Naive thymus-derived CD4-positive, alpha-beta T cell (primary cell): ENCODE measurements around the gene GJC2. TPM values are rescaled to one million over a fixed set of nuclear protein-coding genes. Genes with fewer than 3 reads are reported as not detected.
"Not testable (repeated sequence)": the region's sequence is repeated elsewhere in the genome, so short reads cannot be mapped to it uniquely, and the experiment has no call there.

ENCODE experiments used
- ATAC-seq: fragments of 150-1000 bp; cut with Tn5 transposase; 2 replicates; pipeline ENCODE4 v1.10.0; 2021; ENCODE audit warnings: mild to moderate bottlenecking, moderate library complexity
- CTCF ChIA-PET: fragments of 350-600 bp; sonication (Branson Sonifier 250); formaldehyde crosslinking; loops from one replicate; lab custom pipeline; 2021; ENCODE audit warnings: antibody characterized with exemption; lab: Charles Lee
- POLR2A ChIA-PET: fragments of 350-600 bp; sonication (Branson Sonifier 250); formaldehyde crosslinking; loops from one replicate; lab custom pipeline; 2021; ENCODE audit warnings: antibody characterized with exemption, inconsistent platforms; lab: Charles Lee
- DNase-seq, 9 donors: peaks; one replicate each; pipeline versions ENCODE4 v3.0.0 to v3.0.0-alpha.2; 2020 to 2022; ENCODE audit warnings: mixed read lengths in 1 of 9
- H3K27ac ChIP-seq: one replicate; pipeline ENCODE4 v1.7.0; 2013; ENCODE audit warnings: mild to moderate bottlenecking, low read depth, low read length, moderate library complexity
- H3K27me3 ChIP-seq, 2 donors: one replicate each; pipeline ENCODE4 v1.7.0; 2013; ENCODE audit warnings: low read length in 2 of 2, mild to moderate bottlenecking in 2 of 2, moderate library complexity in 2 of 2; ENCODE audit not compliant: control insufficient read depth in 2 of 2, insufficient read depth in 2 of 2
- H3K36me3 ChIP-seq, 3 experiments: 1 replicate in 2 of 3; 2 replicates in 1 of 3; pipeline ENCODE4 v1.7.0; 2013; ENCODE audit warnings: low read length in 3 of 3, mild to moderate bottlenecking in 3 of 3, moderate library complexity in 1 of 3; ENCODE audit not compliant: insufficient read depth in 3 of 3, control insufficient read depth in 2 of 3
- H3K4me1 ChIP-seq, 2 donors: one replicate each; pipeline ENCODE4 v1.7.0; 2013; ENCODE audit warnings: low read length in 2 of 2, mild to moderate bottlenecking in 2 of 2, moderate library complexity in 1 of 2; ENCODE audit not compliant: control insufficient read depth in 2 of 2, insufficient read depth in 2 of 2
- H3K4me3 ChIP-seq: 2 replicates; pipeline ENCODE4 v1.7.0; 2013; ENCODE audit warnings: mild to moderate bottlenecking, low read length
- H3K9me3 ChIP-seq, 3 experiments: 1 replicate in 2 of 3; 2 replicates in 1 of 3; pipeline ENCODE4 v1.7.0; 2013; ENCODE audit warnings: low read length in 3 of 3; ENCODE audit not compliant: control insufficient read depth in 2 of 3
- H3K27ac Mint-ChIP-seq, 9 donors: one replicate each; pipeline ENCODE4 v1.8.0; 2020 to 2022; ENCODE audit warnings: mixed read lengths in 9 of 9, mild to moderate bottlenecking in 8 of 9, moderate library complexity in 5 of 9, inconsistent platforms in 2 of 9
- H3K27me3 Mint-ChIP-seq, 5 donors: one replicate each; pipeline ENCODE4 v1.8.0; 2021 to 2022; ENCODE audit warnings: mixed read lengths in 5 of 5, mild to moderate bottlenecking in 1 of 5
- H3K36me3 Mint-ChIP-seq, 5 donors: one replicate each; pipeline ENCODE4 v1.8.0; 2020 to 2022; ENCODE audit warnings: mixed read lengths in 5 of 5, mild to moderate bottlenecking in 3 of 5, inconsistent platforms in 1 of 5
- H3K4me1 Mint-ChIP-seq, 7 donors: one replicate each; pipeline ENCODE4 v1.8.0; 2020 to 2022; ENCODE audit warnings: mixed read lengths in 7 of 7, mild to moderate bottlenecking in 3 of 7, inconsistent platforms in 1 of 7
- H3K4me3 Mint-ChIP-seq, 10 donors: one replicate each; pipeline ENCODE4 v1.8.0; 2020 to 2022; ENCODE audit warnings: mild to moderate bottlenecking in 10 of 10, mixed read lengths in 10 of 10, moderate library complexity in 6 of 10, inconsistent platforms in 2 of 10
- H3K9me3 Mint-ChIP-seq, 11 donors: one replicate each; pipeline ENCODE4 v1.8.0; 2020 to 2022; ENCODE audit warnings: mixed read lengths in 11 of 11, mild to moderate bottlenecking in 4 of 11, inconsistent platforms in 1 of 11, moderate library complexity in 1 of 11
- intact Hi-C, 2 donors: fragments of 100-400 bp; cut with micrococcal nuclease; formaldehyde crosslinking; loops; one replicate each; pipeline ENCODE4 v1.15.1; 2023
- polyA plus RNA-seq, 2 donors: library from polyadenylated mRNA; unstranded; fragments of 300-500 nt; fragmentation: Illumina TruSeq; gene quantifications; one replicate each; pipeline ENCODE4 v1.2.3, GENCODE V29; 2021
- total RNA-seq, 6 experiments: library from RNA in 5 of 6; stranded (reverse) in 5 of 6; gene quantifications; 1 replicate in 5 of 6; 2 replicates in 1 of 6; pipeline ENCODE4 v1.2.3 and lab custom pipeline; 2021 to 2026

GJC2 gene
- total and polyA plus RNA-seq, 7 experiments from 2014 or later, result 0.70 to 3.3 (median 0.94) TPM; not detected in 2

DNA sequence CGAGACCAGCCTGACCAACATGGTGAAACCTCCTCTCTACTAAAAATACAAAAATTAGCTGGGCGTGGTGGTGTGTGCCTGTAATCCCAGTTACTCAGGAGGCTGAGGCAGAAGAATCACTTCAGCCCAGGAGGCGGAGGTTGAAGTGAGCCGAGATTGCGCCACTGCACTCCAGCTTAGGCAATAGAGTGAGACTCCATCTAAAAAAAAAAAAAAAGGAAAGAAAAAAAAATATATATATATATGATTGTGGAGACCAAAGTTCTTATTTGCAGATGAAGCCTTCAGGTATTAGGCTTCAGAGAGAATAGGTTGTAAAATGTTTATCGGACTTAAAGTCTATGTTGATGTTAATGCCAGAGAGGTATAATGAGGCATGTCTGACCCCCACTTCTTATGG, 38.4 kb upstream of the GJC2 start:
- DNase-seq, H3K9me3 ChIP-seq, H3K27me3 Mint-ChIP-seq, H3K27ac Mint-ChIP-seq, ATAC-seq, intact Hi-C loops, H3K9me3 Mint-ChIP-seq, H3K27ac ChIP-seq, CTCF ChIA-PET, H3K36me3 Mint-ChIP-seq, H3K4me3 ChIP-seq, H3K27me3 ChIP-seq: not testable (repeated sequence)
- Mint-ChIP-seq H3K4me1 (peaks cover 5 to 33% (median 22%) of the 10 kb centered on the region in 7 donors), H3K4me3 (peak overlapping the region in 1 of 10 donors; percentile 29)
- peaks cover 9 to 16% of the 10 kb centered on the region in 2 donors for H3K4me1 ChIP-seq
- POLR2A ChIA-PET, result interaction anchor here (1.6 to 1.9 kb wide), 2 partner anchors 19 to 33 kb away, joined by 3 to 10 read pairs; no protein-coding TSS in a partner anchor
- H3K36me3 ChIP-seq, result peaks cover 0 to 21% (median 0%) of the 10 kb centered on the region in 3 experiments

- no peak for DNase-seq
- peaks cover 9 to 16% of the 10 kb centered on the region in 2 donors for H3K4me1 ChIP-seq
- H3K27me3 Mint-ChIP-seq, result peaks cover 0 to 3% (median 0%) of the 10 kb centered on the region in 5 donors
- peaks cover 0 to 2% (median 0%) of the 10 kb centered on the region in 11 donors for H3K9me3 Mint-ChIP-seq
- intact Hi-C loops, result no loop called here
- no peak overlapping the region for H3K27ac ChIP-seq
- no peak overlapping the region for H3K4me3 ChIP-seq
- ChIA-PET POLR2A (interaction anchor here (1.6 kb wide), 1 partner anchor 34 kb away, joined by 3 read pairs; no protein-coding TSS in a partner anchor), CTCF (interaction anchor here (0.6 to 1.1 kb wide), 2 partner anchors 19 to 23 kb away, joined by 3 read pairs; no protein-coding TSS in a partner anchor)
- no peaks in the 10 kb centered on the region for H3K9me3 ChIP-seq
- H3K36me3 ChIP-seq, result peaks cover 0 to 13% (median 0%) of the 10 kb centered on the region in 3 experiments
- H3K4me1 Mint-ChIP-seq, result peaks cover 5 to 25% (median 21%) of the 10 kb centered on the region in 7 donors
- no peak overlapping the region for H3K27ac Mint-ChIP-seq
- H3K4me3 Mint-ChIP-seq, result no peak overlapping the region
- peaks cover 0 to 3% (median 0%) of the 10 kb centered on the region in 5 donors for H3K36me3 Mint-ChIP-seq
- ATAC-seq, result no peak
- H3K27me3 ChIP-seq, result no peaks in the 10 kb centered on the region
Observed at GRCh38 chr1:228112167-228112566, 37.6 kb upstream of the GJC2 start.

DNA sequence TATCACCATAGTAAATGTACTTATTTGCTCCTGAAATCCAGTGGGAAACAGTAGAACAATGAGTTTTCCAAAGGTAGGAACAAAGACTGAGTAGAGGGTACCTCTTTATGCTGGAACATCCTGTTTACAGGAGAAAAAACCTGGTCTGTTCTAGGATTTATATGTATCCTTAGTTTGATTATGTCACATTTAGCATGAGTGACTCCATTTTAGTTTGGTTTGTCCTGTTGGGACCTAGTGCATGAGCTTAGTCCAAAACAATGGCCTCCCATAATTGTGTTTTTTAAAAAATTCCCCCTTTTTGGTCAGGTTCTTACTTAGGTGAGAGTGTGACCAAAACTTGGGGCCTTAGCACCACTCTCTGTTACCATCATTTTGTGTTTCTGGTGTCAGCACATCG, 37.1 kb upstream of the GJC2 start:
- DNase-seq (no peak), ATAC-seq (no peak)
- Histone ChIP-seq H3K4me1 (peaks cover 9 to 16% of the 10 kb centered on the region in 2 donors), H3K27ac (no peak overlapping the region), H3K27me3 (no peaks in the 10 kb centered on the region), H3K36me3 (peaks cover 0 to 9% (median 0%) of the 10 kb centered on the region in 3 experiments), H3K4me3 (no peak overlapping the region), H3K9me3 (no peaks in the 10 kb centered on the region)
- Mint-ChIP-seq H3K4me1 (peaks cover 5 to 24% (median 20%) of the 10 kb centered on the region in 7 donors), H3K4me3 (no peak overlapping the region), H3K36me3 (peaks cover 0 to 3% (median 0%) of the 10 kb centered on the region in 5 donors), H3K27ac (peak overlapping the region in 1 of 9 donors; percentile 20), H3K9me3 (peaks cover 0 to 2% (median 0%) of the 10 kb centered on the region in 11 donors), H3K27me3 (peaks cover 0 to 3% (median 0%) of the 10 kb centered on the region in 5 donors)
- ChIA-PET CTCF (interaction anchor here (1.1 kb wide), 1 partner anchor 18 kb away, joined by 3 read pairs; no protein-coding TSS in a partner anchor), POLR2A (interaction anchor here (1.6 kb wide), 1 partner anchor 34 kb away, joined by 3 read pairs; no protein-coding TSS in a partner anchor)
- intact Hi-C loops, result no loop called here

GRCh38 chr1:228114827-228115226, 34.9 kb upstream of the GJC2 start:
- H3K4me1 Mint-ChIP-seq, result peaks cover 0 to 8% (median 3%) of the 10 kb centered on the region in 7 donors
- H3K4me3 Mint-ChIP-seq, result no peak overlapping the region
- peaks cover 0 to 6% (median 0%) of the 10 kb centered on the region in 5 donors for H3K36me3 Mint-ChIP-seq
- DNase-seq, result no peak
- H3K4me1 ChIP-seq, result peaks cover 0 to 5% of the 10 kb centered on the region in 2 donors
- H3K27ac ChIP-seq, result no peak overlapping the region
- H3K27ac Mint-ChIP-seq, result no peak overlapping the region
- CTCF ChIA-PET, result no interaction called here
- peaks cover 0 to 6% (median 0%) of the 10 kb centered on the region in 11 donors for H3K9me3 Mint-ChIP-seq
- POLR2A ChIA-PET, result no interaction called here
- H3K36me3 ChIP-seq, result no peaks in the 10 kb centered on the region
- no peaks in the 10 kb centered on the region for H3K9me3 ChIP-seq
- intact Hi-C loops, result no loop called here
- no peaks in the 10 kb centered on the region for H3K27me3 ChIP-seq
- H3K4me3 ChIP-seq, result no peak overlapping the region
- no peak for ATAC-seq
- H3K27me3 Mint-ChIP-seq, result no peaks in the 10 kb centered on the region

DNA sequence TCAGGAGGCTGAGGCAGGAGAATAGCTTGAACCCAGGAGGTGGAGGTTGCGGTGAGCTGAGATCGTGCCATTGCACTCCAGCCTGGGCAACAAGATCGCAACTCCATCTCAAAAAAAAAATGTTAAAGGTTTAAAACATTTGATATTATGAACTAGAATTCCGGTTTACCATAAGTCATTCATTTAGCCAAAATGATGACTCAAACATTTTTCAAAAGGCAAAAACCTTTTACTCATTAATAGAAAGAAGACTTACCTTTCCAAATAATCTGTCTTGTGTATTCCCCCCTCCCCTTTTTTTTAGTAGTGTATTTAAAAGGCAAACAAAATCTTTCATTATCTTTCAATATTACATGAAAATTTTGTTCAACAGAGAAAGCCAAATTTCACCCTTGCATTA, 32.4 kb upstream of the GJC2 start:
- Histone ChIP-seq H3K4me1 (no peaks in the 10 kb centered on the region), H3K27ac (no peak overlapping the region), H3K27me3 (no peaks in the 10 kb centered on the region), H3K36me3 (no peaks in the 10 kb centered on the region), H3K9me3 (no peaks in the 10 kb centered on the region), H3K4me3 (no peak overlapping the region)
- Mint-ChIP-seq H3K4me1 (peaks cover 0 to 7% (median 0%) of the 10 kb centered on the region in 7 donors), H3K36me3 (peaks cover 0 to 6% (median 0%) of the 10 kb centered on the region in 5 donors), H3K4me3 (no peak overlapping the region), H3K27me3 (peaks cover 0 to 2% (median 0%) of the 10 kb centered on the region in 5 donors), H3K9me3 (peaks cover 0 to 6% (median 0%) of the 10 kb centered on the region in 11 donors), H3K27ac (no peak overlapping the region)
- POLR2A ChIA-PET, result no interaction called here
- ATAC-seq (no peak), DNase-seq (no peak)
- CTCF ChIA-PET, result no interaction called here
- intact Hi-C loops, result no loop called here

DNA sequence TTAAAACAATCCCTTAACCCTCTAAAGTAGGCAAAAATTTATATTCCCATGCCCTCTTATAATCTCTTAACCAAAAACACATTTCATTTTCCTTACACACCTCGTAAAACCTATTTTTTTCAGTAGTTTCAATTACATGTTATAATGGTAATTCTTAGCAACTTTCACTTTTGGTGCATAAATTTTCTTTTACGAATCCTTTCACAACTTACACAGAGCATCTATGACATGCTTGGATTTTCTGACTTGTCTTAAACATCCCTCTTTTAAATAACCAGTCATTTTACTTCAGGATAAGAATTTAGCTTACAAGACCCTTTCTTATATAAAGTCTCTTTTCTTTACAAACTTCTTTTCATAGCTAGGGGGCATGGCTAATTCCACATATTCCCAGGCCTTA, 31.7 kb upstream of the GJC2 start:
- Mint-ChIP-seq H3K9me3 (peaks cover 0 to 6% (median 0%) of the 10 kb centered on the region in 11 donors), H3K27ac (no peak overlapping the region), H3K4me3 (no peak overlapping the region), H3K4me1 (peaks cover 0 to 7% (median 0%) of the 10 kb centered on the region in 7 donors), H3K36me3 (peaks cover 0 to 6% (median 0%) of the 10 kb centered on the region in 5 donors), H3K27me3 (peaks cover 0 to 6% (median 0%) of the 10 kb centered on the region in 5 donors)
- ChIA-PET CTCF (no interaction called here), POLR2A (interaction anchor here (1.3 kb wide), 1 partner anchor 8 kb away, joined by 3 read pairs; no protein-coding TSS in a partner anchor)
- Histone ChIP-seq H3K27ac (no peak overlapping the region), H3K4me3 (no peak overlapping the region), H3K36me3 (no peaks in the 10 kb centered on the region), H3K27me3 (no peaks in the 10 kb centered on the region), H3K4me1 (no peaks in the 10 kb centered on the region), H3K9me3 (no peaks in the 10 kb centered on the region)
- no peak for ATAC-seq
- DNase-seq, result no peak
- intact Hi-C loops, result no loop called here
